ENCODE measurements around the gene PDIA6.
A peak's percentile ranks its signal among the peaks of the same experiment; 100 is the strongest.

PDIA6 gene, protein sequence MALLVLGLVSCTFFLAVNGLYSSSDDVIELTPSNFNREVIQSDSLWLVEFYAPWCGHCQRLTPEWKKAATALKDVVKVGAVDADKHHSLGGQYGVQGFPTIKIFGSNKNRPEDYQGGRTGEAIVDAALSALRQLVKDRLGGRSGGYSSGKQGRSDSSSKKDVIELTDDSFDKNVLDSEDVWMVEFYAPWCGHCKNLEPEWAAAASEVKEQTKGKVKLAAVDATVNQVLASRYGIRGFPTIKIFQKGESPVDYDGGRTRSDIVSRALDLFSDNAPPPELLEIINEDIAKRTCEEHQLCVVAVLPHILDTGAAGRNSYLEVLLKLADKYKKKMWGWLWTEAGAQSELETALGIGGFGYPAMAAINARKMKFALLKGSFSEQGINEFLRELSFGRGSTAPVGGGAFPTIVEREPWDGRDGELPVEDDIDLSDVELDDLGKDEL

DNA sequence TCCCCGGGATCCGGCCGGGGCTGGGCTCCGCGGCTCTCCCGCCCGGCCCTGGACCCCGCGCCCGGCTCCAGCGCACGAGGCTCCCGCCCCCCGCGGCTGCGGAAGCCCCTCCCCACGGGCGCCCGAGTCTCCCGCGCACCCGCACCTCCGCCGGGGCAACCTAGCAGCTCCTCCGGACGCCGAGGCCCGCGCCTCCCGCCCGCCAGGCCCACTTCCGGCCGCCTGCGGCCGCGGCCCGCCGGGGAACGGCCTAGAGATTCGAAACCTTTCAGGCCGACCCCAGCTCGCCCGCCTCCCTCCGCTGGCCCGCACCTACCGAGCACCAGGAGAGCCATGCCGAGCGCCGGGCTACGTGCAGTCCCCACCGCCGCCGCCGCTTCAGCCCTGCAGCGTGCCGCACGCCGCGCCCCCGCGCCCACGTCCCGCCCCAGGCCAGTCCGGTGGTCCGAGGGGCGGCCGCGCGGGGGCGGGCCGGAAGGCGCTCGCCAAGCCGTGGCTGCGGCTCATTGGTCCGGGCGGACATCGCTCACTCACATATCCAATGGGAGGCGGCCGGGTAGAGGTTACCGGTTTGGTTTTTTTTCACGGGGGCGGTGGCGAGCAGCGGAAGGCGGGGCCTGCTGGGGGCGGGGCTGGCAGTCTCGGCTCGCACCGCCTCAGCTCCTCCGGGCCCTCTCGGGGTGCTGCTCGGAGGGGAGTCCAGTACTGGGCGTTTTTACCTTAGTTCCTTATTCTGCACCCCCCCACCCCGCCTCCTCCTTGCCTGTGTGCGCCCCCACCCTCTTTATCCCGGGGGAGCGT, at the start of gene PDIA6:
PDIA6 (minus strand) TSS at position 424 of the 801 bp plus-strand sequence; CDS start at position 335, 89 bp downstream.
- peak; percentile 89 for DNase-seq (ENCODE audit: low read depth)

DNA sequence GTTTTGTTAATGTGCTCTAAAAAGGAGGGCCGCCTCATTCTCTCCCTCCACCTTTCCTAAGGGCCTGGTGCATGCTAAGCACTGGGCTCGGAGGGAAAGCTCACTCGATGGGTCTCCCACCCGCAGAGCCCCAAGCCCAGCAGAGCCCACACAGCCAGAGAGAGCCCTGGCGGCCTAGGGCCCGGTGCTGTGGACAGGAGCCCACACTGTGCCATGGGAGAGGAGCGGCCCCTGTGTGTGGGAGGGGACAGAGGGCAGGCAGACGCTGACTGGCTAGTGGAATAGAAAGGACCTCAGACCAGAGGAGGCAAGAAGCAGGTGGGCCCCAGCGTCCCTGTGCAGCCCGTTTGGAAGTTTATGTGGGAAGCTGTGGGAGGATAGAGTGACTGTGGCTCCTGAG, 49.7 kb upstream of the PDIA6 start:
- DNase-seq (ENCODE audit: low read depth): no peak

DNA sequence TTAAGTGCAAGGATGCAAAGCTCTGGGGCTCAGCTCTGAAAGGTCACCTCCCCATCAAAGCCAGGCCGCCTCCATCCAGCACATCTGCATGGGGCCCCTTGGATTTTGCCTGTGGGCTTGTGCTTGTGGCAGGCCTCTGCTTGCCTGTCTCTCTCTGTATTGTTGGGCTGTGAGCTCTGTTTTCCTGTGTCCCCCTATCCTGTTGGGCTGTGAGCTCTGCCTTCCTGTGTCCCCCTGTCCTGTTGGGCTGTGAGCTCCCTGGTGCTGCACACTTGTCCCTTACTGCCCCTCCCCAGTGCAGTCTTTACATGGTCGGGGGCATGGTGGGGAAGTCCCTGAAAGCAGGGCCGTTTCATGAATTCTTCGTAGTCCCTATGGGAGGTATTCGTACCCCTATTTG, 49.2 kb upstream of the PDIA6 start:
- DNase-seq (ENCODE audit: low read depth): no peak

DNA sequence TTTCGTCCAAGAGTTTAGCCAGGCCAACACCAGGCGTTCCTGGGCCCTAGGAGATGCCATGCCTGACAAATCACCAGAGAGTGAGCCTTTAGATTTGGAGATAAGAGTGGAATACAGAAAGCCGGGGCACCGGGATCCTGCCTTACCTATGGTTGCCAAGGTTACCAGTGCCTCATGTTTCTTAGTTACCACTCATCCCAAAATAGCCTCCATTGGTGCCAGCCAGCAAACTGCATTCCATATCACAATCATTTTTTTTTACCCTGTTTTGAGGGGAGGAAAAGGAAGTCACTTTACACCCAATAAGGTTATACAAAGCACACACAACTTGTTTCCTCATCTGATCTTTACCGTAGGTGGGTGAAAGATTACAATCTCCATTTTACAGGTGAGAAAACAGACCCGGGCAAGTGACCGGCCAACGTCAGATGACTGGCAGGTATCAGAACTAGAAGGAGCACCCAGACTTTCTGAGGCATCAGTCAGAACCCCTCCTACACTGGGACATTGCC, 48.3 kb upstream of the PDIA6 start:
- DNase-seq (ENCODE audit: low read depth): no peak

DNA sequence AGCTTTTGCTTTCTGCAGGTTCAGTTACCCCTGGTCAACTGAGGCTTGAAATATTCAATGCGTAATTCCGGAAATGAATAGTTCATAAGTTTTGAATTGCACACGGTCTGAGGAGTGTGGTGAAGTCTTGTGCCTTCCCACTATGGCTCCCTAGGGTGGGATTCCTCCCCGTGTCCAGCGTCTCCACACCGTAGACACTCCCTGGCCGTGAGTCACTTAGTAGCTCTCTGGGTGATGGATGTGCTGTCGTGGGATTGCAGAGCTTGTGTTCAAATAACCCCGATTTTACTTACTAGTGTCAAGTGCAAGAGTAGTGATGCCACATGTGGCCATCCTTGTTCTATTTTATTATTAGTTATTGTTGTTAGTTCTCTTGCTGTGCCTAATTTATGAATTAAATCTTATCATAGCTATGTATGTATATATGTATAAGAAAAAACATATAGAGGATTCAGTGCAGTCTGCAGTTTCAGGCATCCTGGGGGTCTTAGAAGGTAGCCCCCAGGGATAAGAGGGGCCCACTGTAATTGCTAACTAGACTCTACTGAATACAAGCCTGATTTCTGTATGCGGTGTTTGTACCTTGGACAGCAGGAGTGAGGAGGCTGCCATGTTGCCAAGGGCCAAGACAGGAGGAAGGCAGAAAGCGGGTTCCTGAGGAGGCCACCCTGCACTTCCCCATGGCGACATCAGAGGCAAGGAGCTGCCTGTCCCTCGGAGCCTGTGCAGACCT, 47.7 kb upstream of the PDIA6 start:
- DNase-seq (ENCODE audit: low read depth): no peak

DNA sequence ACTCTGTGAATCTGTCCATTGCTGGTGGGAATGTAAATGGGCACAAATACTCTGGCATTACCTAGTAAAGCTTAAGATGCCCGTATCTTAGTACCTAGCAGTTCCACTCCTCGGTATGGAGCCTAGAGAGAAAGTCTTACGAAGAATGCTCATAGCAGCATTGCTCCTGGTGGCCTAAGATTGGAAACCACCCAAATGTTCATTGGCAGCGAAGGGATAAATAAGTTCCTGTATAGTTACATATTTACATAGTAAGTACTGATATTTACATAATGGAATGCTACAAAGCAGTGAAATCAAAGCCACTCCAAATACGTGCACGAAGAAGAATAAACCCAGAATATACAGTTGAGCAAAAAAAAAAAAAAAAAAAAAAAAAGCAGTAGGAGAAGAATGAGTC, 46.7 kb upstream of the PDIA6 start:
- DNase-seq (ENCODE audit: low read depth): no peak

DNA sequence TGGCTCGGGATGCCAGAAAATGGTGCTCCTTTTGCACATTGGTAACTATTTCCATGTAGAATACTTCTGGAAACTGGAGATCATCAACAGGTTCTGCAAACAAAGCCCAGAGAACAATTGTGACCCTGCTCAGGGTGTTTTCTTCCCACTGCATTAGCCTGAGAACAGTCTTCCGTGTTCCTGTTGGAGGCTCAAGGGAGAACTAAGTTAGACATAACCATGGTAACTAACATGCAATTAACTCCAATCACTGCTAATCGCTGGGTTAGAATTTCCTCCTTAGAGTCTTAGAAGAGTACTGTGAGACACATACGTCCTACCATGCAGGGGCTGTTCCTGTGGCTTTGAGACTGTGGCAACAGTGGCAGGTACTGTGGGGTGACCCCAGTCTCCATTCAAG, 36.0 kb upstream of the PDIA6 start:
- no peak for DNase-seq (ENCODE audit: low read depth)

DNA sequence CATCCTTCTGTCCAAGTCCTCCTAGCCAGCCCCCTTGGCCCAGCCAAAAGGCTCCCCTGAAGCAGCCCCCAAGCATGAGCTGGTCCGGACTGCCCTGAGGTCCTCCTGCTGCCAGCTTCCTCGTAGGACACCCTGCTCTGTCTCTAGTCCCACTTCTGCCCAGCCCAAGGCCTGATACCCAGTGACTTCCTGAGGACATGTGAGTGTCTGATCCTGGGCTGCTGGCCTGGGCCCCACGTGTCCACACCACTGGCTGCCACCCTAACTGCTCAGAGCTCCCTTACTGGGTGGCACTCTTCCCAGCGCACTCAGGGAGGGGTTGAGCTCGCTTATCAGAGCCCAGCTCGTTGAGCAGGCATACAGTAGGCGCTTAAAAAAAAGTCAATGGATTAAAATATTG, 34.4 kb upstream of the PDIA6 start:
- DNase-seq (ENCODE audit: low read depth): no peak

DNA sequence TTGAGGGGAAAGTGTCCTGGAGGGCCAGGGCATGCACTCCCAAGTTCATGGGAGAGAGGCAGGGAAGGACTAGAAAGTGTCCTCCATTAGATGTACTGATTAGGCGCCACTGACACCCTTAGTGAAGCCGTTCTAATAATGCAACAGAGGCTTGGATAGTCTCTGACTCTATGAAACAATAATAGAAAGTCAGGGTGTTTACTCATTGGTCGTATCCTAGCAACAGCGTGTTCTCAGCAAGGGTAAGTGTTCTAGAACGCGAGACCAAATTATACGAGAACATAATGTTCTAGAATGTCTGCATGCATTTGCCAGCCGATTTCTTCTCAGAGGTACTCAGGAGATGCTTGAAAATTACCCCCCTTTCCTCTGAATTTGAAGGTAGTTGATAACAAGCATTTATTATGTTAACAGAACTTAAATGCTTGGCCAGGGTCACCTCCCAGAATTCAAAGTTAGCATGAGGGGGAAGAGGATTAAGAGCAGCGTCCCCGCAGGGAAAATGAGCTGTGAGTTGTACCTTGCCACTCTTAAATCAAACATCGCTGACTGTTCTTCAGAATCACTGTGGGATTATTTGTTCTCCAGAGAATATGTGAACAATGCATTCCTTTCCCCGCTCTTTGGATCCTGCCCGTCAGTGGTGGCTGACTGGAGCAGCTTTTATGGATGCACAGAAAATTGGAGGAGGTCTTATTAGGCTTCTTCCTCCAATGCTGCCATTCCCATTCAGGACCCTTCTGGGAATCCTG, 33.7 kb upstream of the PDIA6 start:
- DNase-seq (ENCODE audit: low read depth): no peak

DNA sequence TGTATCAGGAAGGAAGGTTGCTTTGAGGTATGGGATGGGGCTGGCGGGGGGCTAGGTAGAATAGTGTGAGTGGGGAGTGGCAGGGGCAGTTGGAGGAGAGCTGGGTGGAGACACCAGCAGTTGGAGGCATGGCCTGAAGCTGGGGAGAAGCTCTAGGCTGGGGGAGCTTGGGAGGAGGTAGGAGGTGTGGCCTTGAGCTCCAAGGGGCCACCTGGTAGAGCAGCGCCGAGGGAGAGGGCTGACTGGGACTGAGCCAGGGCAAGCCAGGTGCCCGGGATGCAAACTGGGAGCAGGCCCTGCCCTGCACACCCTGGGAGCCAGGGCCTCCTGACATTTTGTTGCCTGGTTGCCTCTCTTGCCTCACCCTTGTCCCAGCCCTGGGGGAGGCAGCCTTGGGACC, 33.1 kb upstream of the PDIA6 start:
- DNase-seq (ENCODE audit: low read depth): no peak

DNA sequence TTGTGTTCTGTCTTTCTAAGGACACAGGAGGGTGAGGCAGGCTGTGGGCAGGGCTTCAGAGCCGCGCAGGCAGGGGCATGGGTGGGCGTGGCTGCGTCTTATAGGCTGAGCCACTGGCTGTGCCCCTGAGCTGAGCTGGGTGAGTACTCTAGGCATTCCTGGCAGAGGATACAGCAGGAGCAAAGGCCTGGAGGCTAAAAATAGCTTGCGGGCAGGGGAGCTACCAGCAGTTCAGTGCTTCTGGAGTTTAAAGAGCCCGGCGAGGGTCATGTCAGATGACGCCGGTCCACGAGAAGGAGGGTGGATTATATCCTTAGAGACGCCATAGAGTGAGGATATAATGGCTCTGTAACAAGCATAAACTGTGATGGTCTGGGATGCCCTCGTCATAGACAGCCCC, 31.5 kb upstream of the PDIA6 start:
- no peak for DNase-seq (ENCODE audit: low read depth)

DNA sequence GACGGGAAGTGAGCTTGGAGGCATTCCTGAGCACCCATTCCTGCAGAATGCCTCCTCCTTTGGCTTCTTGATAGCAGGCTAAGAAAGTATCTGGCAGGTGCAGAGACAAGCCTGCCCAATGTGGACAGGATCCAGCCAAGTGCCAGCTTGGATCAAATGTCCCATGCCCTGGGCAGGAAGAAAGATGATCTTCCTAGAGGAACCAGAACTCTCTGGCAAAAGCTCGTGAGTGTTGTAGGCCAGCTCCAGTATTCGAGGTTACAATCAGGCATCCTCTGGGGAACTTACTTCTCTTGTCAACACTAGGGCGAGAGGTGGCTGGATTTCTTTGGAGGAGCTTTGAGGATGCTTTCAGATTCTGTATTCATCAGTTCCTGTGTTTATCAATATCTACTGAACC, 29.9 kb upstream of the PDIA6 start:
- DNase-seq (ENCODE audit: low read depth): no peak

DNA sequence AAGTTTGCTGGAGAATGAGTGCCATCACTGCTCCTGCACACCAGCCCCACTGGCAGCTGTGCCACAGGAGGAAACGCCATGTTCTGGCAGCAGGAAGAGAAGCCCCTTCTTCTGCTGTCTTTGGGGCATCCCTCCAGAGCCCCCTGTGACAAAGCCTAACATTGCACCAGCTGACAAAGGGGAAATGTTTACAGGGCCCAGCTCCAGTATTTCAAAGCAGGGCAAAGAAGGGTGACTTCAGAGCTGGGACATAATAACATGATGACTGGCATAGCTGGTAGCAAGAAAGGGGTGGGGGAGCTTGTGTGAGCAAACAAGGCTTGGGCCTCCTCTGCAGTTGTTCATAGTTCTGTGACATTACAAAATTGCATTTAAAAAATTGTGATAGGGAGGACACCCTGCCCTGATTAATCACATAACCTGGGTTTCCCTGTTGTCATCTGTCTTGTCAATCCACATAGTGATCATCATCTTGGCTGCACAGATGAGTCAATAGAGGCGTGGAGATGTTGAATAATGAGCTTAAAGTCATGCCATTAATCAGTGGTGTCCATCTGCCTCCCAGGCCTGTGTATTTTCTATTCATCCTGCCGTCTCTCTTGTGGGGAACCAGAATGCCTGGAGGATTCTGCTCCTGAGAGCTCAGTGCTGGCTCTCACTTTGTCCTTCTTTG, 29.1 kb upstream of the PDIA6 start:
- DNase-seq (ENCODE audit: low read depth): no peak

DNA sequence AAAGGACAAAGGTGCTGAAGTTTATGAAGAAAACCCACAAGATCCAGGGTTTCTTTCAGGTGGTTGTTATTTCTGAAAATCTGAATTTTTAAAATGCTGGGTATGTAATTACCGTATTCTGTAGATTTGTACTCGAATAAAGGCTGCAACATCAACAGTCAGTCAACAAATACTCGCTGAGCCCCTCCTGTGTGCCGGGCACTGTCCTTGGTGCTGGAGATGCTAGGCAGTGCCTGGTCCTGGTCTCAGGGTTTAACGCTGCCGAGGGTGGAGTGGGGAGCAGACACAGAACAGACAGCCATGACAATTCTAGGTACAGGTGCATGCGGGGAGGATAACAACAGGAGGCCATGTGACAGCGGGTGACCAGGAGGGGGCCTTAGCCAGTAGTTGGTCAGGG, 27.2 kb upstream of the PDIA6 start:
- no peak for DNase-seq (ENCODE audit: low read depth)

DNA sequence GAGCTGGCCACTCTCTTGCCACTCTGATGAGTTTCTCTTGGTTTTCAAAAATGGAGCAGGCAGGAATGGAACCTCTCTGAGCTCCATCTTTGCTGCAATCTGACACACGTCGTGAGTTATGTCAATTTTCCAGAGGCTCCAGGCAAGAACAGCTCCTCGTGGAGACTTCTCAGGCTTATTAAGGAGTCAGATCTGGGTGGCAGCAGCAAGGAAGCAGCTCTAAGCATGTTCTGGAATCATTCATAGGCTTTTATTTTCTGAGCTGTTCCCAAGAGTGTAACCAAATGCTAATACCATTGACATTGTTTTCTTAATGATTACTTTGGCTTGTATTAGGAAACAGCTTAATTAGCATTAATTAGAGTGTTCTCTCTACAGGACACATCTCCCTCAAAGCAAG, 26.1 kb upstream of the PDIA6 start:
- DNase-seq (ENCODE audit: low read depth): no peak

DNA sequence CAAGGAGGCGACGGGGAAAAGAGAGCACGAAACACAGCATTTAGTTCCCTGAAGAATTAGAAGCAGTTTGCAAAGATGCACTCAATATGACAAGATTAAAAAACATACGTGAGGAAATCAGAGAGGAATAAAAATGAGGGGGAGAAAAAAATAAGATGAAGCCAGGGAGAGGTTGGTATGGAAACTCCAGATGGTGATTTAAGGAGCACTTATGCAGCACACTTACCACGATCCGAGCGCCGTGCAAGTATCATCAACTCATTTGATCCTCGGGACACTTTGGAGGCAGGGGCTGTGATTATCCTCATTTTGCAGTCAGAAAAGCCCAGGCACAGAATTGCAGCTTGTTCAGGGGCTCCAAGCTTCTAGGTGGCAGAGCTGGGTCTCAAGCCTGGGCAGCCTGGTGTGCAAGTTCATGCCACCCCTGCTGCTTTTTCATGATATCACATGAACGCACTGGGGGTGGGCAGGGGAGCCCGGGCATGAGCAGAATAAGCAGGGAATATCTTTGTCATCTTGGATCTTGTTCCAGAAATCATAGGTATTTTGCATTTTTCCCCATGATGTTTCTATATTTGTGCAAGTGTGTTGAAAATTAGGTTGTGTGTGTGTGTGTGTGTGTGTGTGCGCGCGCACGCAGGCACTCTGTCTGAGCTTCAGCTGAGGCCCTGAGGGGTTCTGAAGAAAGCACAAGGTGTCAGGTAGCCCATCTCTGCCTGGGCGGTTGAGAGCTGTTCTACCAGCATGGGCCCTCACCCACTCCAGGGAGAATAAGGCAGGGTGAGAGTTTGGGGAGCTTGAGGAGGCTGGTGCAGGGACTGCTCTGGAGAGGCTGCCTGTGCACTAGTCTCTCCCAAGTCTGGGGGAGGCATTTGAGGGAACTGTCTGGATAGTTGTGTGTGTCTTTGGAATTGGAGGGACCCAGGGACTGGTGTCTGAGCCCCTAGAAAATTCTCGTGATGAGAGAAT, 25.0 kb upstream of the PDIA6 start:
- no peak for DNase-seq (ENCODE audit: low read depth)

DNA sequence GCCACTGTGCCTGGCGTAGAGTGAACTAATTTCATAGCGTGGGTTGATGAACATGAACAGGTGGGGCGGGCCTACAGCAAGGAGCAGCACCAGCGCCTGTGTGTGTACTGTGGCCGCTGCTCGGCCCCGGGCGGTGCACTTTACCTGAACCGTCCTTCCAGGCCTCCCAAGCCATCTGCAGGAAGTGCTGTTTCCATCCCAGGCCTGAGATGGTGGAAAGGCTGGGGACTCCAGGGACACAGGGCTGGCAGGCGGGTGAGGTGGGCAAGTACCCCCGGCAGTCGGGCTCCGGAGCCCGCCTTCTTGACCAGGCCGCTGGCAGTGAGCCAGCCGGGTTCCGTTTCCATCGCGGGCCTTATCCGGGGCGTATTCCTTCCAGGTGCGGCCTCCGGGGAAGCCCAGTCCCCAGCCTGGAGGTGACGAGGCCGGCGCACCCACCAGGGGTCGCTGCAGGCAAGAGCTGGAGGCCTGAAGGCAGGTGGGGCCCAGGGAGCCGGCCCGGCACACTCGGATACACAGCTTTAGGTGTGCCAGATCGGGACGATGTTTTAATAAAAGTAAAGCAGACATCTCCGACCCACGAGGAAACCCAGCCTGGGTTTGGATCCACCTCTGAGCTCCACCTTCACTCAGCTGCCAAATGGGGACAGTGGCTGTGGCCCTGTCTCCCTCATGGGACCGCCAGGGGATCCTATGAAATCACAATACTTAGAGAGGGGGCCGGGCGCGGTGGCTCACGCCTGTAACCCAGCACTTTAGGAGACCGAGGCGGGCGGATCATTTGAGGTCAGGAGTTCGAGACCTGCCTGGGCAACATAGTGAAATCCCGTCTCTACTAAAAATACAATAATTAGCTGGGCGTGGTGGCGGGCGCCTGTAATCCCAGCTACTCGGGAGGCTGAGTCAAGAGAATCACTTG, 22.7 kb upstream of the PDIA6 start:
- peak; percentile 76 for DNase-seq (ENCODE audit: low read depth)

DNA sequence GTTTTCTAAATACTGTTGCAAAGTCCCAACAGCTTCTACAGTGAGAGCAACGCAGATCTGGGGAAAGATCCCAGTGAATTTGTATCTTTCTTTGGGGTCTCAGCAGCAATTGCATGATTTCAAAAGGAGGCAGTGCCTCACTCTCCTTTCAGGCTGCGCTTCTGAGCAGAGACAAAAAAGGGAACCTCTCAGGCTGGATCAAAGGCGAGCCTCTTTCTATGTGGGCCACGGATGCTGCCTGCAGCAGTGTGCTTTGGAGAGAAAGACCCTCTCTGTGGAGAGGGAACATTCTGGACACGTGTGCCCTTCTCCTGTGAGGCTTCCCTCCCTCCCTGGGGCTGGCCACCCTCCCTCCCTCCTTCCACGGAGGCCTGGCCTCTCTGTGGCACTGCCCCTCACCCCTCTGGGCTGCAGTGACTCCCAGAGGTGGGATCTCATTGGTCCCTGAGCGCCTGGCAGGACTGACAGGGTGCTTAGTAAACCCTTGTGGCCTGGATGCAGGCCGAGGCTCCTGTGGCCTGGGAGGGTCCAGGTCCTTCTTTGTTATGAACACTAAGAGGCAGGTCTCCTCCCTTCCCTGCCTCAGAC, 21.6 kb upstream of the PDIA6 start:
- DNase-seq (ENCODE audit: low read depth): no peak

All from activated T-cell treated with anti-CD3 and anti-CD28 coated beads for 1 hour (primary cell).